Osteoblast (primary cell): ENCODE data around the gene PAX4. TPM values are rescaled to one million over a fixed set of nuclear protein-coding genes. Genes with fewer than 3 reads are reported as not detected.

ENCODE experiments used
- DNase-seq: peaks from one replicate; pipeline ENCODE4 v3.0.0; 2011; ENCODE audit warnings: low spot score, mixed read lengths; ENCODE audit not compliant: insufficient read length; ENCODE audit errors: missing footprints
- H2AFZ ChIP-seq: 2 replicates; pipeline ENCODE4 v1.6.0; 2011; ENCODE audit warnings: mild to moderate bottlenecking, low read length
- H3K27ac ChIP-seq: 2 replicates; pipeline ENCODE4 v1.5.1; 2011; ENCODE audit warnings: mild to moderate bottlenecking, low read depth, low read length, moderate library complexity
- H3K27me3 ChIP-seq: 2 replicates; pipeline ENCODE4 v1.6.0; 2012; ENCODE audit warnings: mild to moderate bottlenecking, control low read depth, inconsistent platforms, low read length, moderate library complexity; ENCODE audit not compliant: insufficient read depth
- H3K36me3 ChIP-seq: 2 replicates; pipeline ENCODE4 v1.5.1; 2011; ENCODE audit warnings: mild to moderate bottlenecking, low read length, control low read depth, moderate library complexity; ENCODE audit not compliant: insufficient read depth
- H3K4me1 ChIP-seq: 2 replicates; pipeline ENCODE4 v1.5.1; 2011; ENCODE audit warnings: mild to moderate bottlenecking, low read length, control low read depth, moderate library complexity; ENCODE audit not compliant: insufficient read depth
- H3K4me2 ChIP-seq: 2 replicates; pipeline ENCODE4 v1.6.0; 2011; ENCODE audit warnings: mild to moderate bottlenecking, low read length; ENCODE audit not compliant: insufficient read depth
- H3K4me3 ChIP-seq: fragments of 200-600 bp; sonication (generic); 3 replicates; pipeline ENCODE4 v1.5.1; 2012; ENCODE audit warnings: mild to moderate bottlenecking, low read length, inconsistent platforms; ENCODE audit not compliant: insufficient read depth
- H3K79me2 ChIP-seq: 2 replicates; pipeline ENCODE4 v1.6.0; 2012; ENCODE audit warnings: mild to moderate bottlenecking, low read length, control low read depth, inconsistent platforms; ENCODE audit not compliant: insufficient read depth
- H3K9me3 ChIP-seq: 2 replicates; pipeline ENCODE4 v1.5.1; 2011; ENCODE audit warnings: low read depth, low read length, control low read depth
- H4K20me1 ChIP-seq: 2 replicates; pipeline ENCODE4 v1.6.0; 2012; ENCODE audit warnings: mild to moderate bottlenecking, low read length, control low read depth; ENCODE audit not compliant: insufficient read depth
- total RNA-seq: library from RNA; depleted of rRNA; stranded (reverse); fragments of >200 nt; gene quantifications from 2 replicates; pipeline ENCODE4 v1.2.3, GENCODE V29; 2012
- TF ChIP-seq, protein P1 (sequence below): IDR thresholded peaks from 2 replicates; pipeline ENCODE4 v1.5.1; 2011; ENCODE audit warnings: mild to moderate bottlenecking, low read depth, low read length, moderate library complexity; ENCODE audit errors: extremely low read depth

Gene PAX4
- total RNA-seq, 1 donor = not detected

GRCh38 chr7:127638197-127638596, 20.3 kb upstream of the PAX4 start:
- no peaks in the 10 kb centered on the region for H4K20me1 ChIP-seq
- H3K9me3 ChIP-seq = no peaks in the 10 kb centered on the region
- H3K4me2 ChIP-seq = no peak overlapping the region
- no peak for DNase-seq
- no peak overlapping the region for H3K27ac ChIP-seq
- no peak overlapping the region for H2AFZ ChIP-seq
- H3K79me2 ChIP-seq = no peaks in the 10 kb centered on the region
- no peaks in the 10 kb centered on the region for H3K36me3 ChIP-seq
- no peaks in the 10 kb centered on the region for H3K27me3 ChIP-seq
- TF ChIP-seq, protein P1, sequence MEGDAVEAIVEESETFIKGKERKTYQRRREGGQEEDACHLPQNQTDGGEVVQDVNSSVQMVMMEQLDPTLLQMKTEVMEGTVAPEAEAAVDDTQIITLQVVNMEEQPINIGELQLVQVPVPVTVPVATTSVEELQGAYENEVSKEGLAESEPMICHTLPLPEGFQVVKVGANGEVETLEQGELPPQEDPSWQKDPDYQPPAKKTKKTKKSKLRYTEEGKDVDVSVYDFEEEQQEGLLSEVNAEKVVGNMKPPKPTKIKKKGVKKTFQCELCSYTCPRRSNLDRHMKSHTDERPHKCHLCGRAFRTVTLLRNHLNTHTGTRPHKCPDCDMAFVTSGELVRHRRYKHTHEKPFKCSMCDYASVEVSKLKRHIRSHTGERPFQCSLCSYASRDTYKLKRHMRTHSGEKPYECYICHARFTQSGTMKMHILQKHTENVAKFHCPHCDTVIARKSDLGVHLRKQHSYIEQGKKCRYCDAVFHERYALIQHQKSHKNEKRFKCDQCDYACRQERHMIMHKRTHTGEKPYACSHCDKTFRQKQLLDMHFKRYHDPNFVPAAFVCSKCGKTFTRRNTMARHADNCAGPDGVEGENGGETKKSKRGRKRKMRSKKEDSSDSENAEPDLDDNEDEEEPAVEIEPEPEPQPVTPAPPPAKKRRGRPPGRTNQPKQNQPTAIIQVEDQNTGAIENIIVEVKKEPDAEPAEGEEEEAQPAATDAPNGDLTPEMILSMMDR = no peak
- H3K4me1 ChIP-seq = peaks cover 18% of the 10 kb centered on the region
- no peak overlapping the region for H3K4me3 ChIP-seq

DNA sequence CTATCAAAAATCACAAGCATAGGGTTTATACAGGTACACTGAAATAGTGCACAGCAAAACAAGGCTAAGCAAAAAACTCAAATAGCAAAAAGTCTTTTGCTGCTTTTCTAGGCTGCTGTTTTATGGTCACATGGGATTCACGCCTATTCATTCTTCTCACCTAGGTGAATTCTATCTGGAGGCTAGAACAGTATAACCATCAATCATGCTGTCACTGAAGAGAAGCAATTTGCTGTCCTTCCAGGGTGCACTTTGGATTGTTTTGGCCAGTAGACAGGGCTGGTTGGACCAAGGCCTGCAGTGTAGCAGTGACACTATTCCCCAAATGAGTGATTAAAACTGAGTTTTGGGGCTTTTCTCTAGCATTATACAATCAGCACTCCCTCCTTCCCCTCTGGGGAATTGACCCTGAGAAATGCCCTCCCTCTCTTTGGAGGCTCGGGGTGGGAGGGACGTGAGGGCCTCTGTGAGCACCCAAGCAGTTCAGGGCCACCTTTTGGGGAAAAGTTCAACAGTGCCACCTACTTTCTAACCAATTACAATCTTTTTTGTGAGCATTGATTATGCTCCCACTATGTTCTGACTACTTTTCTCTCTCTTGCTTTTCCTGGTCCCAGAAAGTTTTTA, 17.8 kb upstream of the PAX4 start:
- no peaks in the 10 kb centered on the region for H3K79me2 ChIP-seq

DNA sequence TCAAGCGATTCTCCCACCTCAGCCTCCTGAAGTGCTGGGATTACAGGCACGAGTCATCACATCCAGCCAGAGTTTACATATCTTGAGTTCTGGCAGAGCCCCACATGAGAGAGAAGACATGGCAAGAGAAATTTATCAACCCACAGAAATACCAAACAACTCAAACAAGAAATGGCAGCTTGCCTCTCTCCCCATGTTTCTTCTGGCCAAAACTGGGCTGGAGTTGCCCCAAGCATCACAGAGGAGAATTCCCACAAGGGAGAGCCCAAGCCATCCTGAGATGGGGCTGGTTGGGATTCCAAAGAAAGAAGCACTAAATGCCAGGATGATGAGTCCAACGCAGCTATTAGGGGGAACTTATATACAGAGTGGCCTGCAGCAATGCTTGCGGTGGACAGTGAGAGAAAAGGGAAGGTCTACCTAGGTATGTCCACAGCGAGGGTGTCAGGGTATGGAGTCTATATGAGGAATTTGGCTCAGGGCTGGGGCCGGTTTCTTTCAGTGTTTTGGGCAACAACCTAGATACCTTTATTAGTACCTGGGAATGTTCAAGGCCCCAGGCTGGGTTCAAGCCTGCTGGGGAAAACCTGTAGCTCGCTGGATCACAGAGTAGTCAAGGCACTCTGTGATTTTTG, 14.5 kb upstream of the PAX4 start:
- Histone ChIP-seq H2AFZ (no peak overlapping the region), H3K9me3 (no peaks in the 10 kb centered on the region)
- no peak for DNase-seq

More for the DNA sequence above, 17.8 kb upstream of the PAX4 start:
- H3K27me3 ChIP-seq = no peaks in the 10 kb centered on the region
- H3K9me3 ChIP-seq = no peaks in the 10 kb centered on the region
- DNase-seq = no peak
- no peaks in the 10 kb centered on the region for H3K36me3 ChIP-seq
- TF ChIP-seq, protein P1 = no peak
- peaks cover 20% of the 10 kb centered on the region for H3K4me1 ChIP-seq
- H3K4me3 ChIP-seq = no peak overlapping the region
- H3K4me2 ChIP-seq = no peak overlapping the region
- H2AFZ ChIP-seq = no peak overlapping the region
- no peaks in the 10 kb centered on the region for H4K20me1 ChIP-seq
- H3K27ac ChIP-seq = no peak overlapping the region

DNA sequence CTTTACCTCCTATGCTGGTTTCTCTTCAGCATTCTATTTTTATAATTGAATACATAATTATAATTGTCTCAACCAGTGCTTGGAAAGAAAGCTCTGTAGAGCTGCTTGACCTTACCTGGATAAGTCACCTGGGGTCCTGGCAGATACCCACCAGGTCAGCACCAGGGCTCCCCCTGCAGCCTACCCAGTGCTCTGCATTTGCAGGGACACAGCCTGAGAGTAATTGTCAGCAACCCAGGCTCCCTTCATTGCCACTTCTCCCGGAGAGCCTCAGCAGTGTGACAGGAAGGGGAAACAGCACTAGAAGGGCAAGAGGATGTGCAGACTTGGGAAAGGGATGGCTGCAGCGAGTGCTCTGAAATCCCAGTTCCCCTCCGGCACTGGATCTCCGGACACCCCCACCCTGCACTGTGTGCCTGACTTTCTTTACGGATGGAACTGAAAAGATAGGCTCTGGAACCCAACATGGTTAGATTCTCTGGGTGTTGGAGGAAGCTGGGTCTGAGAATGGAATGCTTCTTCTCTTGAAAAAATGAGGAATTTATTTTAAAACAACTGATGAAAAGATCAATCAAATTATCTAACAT, 11.4 kb upstream of the PAX4 start:
- no peak for DNase-seq
- Histone ChIP-seq H2AFZ (no peak overlapping the region), H3K9me3 (no peaks in the 10 kb centered on the region), H3K4me1 (peaks cover 13% of the 10 kb centered on the region), H4K20me1 (no peaks in the 10 kb centered on the region), H3K4me2 (no peak overlapping the region), H3K36me3 (no peaks in the 10 kb centered on the region), H3K27me3 (peaks cover 6% of the 10 kb centered on the region), H3K4me3 (no peak overlapping the region), H3K27ac (no peak overlapping the region), H3K79me2 (no peaks in the 10 kb centered on the region)
- TF ChIP-seq, protein P1 = peak; percentile 40

More for the DNA sequence above, 14.5 kb upstream of the PAX4 start:
- no peaks in the 10 kb centered on the region for H3K79me2 ChIP-seq
- H4K20me1 ChIP-seq = no peaks in the 10 kb centered on the region
- H3K4me2 ChIP-seq = peak overlapping the region; percentile 54
- H3K27me3 ChIP-seq = no peaks in the 10 kb centered on the region
- no peak overlapping the region for H3K4me3 ChIP-seq
- peak overlapping the region; percentile 60 for H3K27ac ChIP-seq
- no peaks in the 10 kb centered on the region for H3K36me3 ChIP-seq
- peaks cover 20% of the 10 kb centered on the region for H3K4me1 ChIP-seq
- TF ChIP-seq, protein P1 = no peak
